ENCODE data around the gene PLCB3. TPM values are rescaled to one million over a fixed set of nuclear protein-coding genes. Genes with fewer than 3 reads are reported as not detected.

Gene PLCB3
- total and polyA plus RNA-seq, 2 of the 13 experiments (the other 11 are each of a cell fraction or from before 2014, with no cell fraction given) = 7.5 to 13.8 TPM

DNA sequence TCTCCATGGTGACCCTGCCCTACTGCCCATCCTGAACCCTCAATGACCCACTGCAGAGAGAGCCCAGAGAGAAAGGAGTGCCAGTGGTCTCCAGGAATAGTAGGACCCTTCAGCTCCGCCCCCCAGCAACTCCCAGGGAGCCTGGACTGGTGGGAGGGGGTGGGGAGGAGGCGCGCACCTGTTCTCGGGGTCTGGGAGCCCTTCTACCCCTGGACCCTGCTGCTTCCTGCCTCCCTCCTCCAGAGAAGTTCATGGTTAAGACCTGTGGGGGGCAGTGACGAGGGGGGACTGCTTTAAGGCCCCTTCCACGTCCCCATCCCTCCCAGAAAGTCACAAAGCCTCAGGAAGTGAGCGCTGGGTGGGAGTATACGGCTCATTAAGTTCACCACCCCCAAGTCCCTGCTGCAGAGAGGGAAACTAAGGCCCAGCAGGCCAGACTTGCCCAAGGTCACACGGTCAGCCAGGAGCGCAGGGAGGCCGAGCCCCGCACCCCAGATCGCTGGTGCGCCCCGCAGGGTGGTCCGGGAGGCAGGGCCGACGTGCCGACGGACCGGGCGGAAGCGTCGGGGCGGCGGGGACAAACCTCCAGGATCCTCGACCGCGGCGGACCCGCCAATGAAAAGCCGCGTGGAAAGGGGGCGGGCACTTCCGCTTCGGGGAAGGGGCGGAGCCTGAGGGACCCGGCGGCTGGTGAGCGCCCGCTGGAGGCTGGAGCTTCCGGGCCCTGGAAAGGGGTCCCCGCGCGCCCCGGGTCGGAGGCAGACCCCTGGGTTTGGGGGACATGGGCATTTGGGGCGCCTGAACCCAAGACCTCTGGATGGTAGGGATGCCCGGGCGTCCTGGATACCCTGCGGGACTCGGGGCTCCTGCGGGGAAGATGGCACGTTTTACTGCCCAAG is 25.5 kb upstream of the PLCB3 start, which contains the start of the genes NUDT22 and TRPT1 (continued):
- TF ChIP-seq TFE3 (CRISPR knock-in tag; IDR thresholded peaks at IDR 0.05) (no peak), AGO2 (optimal IDR thresholded peaks at IDR 0.05; ENCODE audit: low read depth, low read length) (no peak), ZNF224 (CRISPR knock-in tag; IDR thresholded peaks at IDR 0.05) (no peak), TOPORS (CRISPR knock-in tag; IDR thresholded peaks at IDR 0.05) (0 out of 2 replicates have a peak, but pooled peaks have one; percentile 28), PTBP1 (IDR thresholded peaks at IDR 0.05; ENCODE audit: low read depth, low read length, poor library complexity, severe bottlenecking) (no peak), ZNF274 (CRISPR knock-in tag; IDR thresholded peaks at IDR 0.05) (peak; percentile 17; the same call in 1 of the 2 replicates), ZNF816 (CRISPR knock-in tag; IDR thresholded peaks at IDR 0.05; ENCODE audit: borderline replicate concordance) (peak; percentile 68), POLR2A (IDR thresholded peaks at IDR 0.05; ENCODE audit: insufficient read depth in 1 of 2, low read depth in 2 of 2, low read length in 2 of 2) (peak in 1 of 2 experiments; percentile 9; a peak in 1 of 4 replicates), NPAS2 (CRISPR knock-in tag; IDR thresholded peaks at IDR 0.05; ENCODE audit: borderline replicate concordance) (no peak), ZNF660 (CRISPR knock-in tag; IDR thresholded peaks at IDR 0.05; ENCODE audit: borderline replicate concordance, low read depth) (no peak)
- TF ChIP-seq, protein P1, sequence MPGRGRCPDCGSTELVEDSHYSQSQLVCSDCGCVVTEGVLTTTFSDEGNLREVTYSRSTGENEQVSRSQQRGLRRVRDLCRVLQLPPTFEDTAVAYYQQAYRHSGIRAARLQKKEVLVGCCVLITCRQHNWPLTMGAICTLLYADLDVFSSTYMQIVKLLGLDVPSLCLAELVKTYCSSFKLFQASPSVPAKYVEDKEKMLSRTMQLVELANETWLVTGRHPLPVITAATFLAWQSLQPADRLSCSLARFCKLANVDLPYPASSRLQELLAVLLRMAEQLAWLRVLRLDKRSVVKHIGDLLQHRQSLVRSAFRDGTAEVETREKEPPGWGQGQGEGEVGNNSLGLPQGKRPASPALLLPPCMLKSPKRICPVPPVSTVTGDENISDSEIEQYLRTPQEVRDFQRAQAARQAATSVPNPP (CRISPR knock-in tag; IDR thresholded peaks at IDR 0.05) = no peak
- TF ChIP-seq, protein P2, sequence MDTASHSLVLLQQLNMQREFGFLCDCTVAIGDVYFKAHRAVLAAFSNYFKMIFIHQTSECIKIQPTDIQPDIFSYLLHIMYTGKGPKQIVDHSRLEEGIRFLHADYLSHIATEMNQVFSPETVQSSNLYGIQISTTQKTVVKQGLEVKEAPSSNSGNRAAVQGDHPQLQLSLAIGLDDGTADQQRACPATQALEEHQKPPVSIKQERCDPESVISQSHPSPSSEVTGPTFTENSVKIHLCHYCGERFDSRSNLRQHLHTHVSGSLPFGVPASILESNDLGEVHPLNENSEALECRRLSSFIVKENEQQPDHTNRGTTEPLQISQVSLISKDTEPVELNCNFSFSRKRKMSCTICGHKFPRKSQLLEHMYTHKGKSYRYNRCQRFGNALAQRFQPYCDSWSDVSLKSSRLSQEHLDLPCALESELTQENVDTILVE (CRISPR knock-in tag; IDR thresholded peaks at IDR 0.05) = peak; percentile 18; the same call in 1 of the 2 replicates
- TF ChIP-seq, protein P3, sequence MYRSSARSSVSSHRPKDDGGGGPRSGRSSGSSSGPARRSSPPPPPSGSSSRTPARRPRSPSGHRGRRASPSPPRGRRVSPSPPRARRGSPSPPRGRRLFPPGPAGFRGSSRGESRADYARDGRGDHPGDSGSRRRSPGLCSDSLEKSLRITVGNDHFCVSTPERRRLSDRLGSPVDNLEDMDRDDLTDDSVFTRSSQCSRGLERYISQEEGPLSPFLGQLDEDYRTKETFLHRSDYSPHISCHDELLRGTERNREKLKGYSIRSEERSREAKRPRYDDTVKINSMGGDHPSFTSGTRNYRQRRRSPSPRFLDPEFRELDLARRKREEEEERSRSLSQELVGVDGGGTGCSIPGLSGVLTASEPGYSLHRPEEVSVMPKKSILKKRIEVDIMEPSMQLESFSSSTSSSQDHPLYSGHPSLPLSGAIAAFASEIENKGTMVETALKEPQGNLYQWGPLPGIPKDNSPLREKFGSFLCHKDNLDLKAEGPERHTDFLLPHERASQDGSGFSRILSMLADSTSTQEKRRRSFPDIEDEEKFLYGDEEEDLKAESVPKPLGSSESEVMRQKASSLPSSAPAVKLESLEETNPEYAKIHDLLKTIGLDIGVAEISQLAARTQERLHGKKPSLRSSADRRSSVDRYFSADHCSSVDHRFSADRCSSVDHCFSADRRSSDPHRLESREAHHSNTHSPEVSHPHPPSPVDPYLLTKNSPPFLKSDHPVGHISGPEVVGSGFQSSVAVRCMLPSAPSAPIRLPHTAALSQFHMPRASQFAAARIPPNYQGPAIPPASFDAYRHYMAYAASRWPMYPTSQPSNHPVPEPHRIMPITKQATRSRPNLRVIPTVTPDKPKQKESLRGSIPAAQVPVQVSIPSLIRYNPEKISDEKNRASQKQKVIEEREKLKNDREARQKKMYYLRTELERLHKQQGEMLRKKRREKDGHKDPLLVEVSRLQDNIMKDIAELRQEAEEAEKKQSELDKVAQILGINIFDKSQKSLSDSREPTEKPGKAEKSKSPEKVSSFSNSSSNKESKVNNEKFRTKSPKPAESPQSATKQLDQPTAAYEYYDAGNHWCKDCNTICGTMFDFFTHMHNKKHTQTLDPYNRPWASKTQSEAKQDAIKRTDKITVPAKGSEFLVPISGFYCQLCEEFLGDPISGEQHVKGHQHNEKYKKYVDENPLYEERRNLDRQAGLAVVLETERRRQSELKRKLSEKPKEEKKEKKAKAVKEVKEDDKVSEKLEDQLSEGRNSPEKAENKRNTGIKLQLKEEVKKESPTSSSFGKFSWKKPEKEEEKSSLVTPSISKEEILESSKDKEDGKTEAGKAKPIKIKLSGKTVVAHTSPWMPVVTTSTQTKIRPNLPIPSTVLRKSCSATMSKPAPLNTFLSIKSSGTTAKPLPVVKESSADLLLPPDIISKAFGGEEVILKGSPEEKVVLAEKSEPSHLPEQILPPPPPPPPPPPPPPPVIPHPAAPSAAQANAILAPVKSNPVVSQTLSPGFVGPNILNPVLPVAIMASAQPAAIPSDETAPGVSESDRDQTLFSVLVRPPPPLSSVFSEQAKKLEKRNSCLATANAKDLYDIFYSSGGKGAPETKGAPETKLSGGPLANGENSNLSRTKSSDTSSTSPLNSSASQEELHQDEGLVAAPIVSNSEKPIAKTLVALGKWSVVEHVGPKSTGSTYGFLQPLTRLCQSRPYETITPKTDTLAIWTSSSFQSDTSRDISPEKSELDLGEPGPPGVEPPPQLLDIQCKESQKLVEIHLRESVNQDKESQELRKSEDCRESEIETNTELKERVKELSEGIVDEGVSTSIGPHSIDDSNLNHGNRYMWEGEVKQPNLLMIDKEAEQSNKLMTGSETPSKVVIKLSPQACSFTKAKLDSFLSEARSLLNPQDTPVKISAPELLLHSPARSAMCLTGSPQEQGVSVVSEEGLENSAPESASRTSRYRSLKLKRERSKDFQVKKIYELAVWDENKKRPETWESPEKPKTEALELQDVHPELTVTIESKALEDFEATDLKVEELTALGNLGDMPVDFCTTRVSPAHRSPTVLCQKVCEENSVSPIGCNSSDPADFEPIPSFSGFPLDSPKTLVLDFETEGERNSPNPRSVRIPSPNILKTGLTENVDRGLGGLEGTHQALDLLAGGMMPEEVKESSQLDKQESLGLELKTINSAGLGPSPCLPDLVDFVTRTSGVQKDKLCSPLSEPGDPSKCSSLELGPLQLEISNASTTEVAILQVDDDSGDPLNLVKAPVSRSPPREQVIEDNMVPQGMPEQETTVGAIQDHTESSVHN (CRISPR knock-in tag; IDR thresholded peaks at IDR 0.05) = no peak
